NT2/D1 (cell line): ENCODE data around the gene CD274.
"Not testable (repeated sequence)": the region's sequence is repeated elsewhere in the genome, so short reads cannot be mapped to it uniquely, and the experiment has no call there.

ENCODE experiments used
- SUZ12 ChIP-seq: IDR thresholded peaks from 2 replicates; pipeline ENCODE4 v1.6.1; 2011; ENCODE audit not compliant: insufficient read length, insufficient read depth; ENCODE audit errors: extremely low read depth
- YY1 ChIP-seq: IDR thresholded peaks from 2 replicates; pipeline ENCODE4 v1.6.1; 2011; ENCODE audit not compliant: insufficient read length, insufficient read depth
- ZNF274 ChIP-seq: IDR thresholded peaks from 2 replicates; pipeline ENCODE4 v1.6.1; 2011; ENCODE audit warnings: mild to moderate bottlenecking, low read depth, low read length

- not testable (repeated sequence) for TF ChIP-seq YY1, SUZ12, ZNF274
Observed at GRCh38 chr9:5464831-5465330, 14.5 kb downstream of the CD274 start.
